COR-L47 (cell line): ENCODE measurements around the gene CBFA2T2.

Experiments used
- DNase-seq: peaks from one replicate; lab custom pipeline; 2025; lab: John Stamatoyannopoulos, UW

Gene CBFA2T2

GRCh38 chr20:33651562-33652048, 161.7 kb downstream of the CBFA2T2 start:
- DNase-seq = no peak

DNA sequence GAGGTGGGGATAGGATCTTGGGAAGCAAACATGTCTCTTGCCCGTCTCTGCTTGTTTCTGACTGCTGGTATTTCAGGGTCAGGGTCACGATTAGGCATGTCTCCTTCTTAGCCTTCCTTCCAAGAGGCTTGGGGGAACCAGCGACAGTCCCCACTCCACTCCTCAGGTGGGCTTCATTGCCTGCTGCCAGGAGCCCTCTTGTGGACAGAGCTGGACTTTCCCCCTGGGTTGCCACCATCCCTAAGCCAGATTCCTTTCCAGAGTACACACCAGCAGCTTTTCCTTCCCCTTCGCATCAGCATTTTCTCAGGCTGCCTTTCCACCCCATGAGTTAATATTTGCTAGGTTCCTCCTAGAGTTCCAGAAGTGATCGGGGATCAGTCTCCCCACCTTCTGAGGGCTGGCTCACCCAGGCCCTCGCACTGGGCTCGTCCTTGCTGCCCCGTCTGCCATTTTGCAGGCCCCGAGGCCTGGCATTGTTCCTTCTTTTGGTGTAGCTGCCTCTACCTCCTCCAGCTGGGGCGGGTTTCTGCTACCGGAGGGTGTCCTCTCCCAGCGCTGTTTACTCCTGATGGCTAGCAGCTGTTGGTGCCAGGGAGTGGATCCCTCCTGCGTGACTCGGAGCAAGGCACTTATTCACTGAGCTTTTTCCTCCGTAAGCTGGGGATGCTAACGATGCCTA, 163.5 kb downstream of the CBFA2T2 start:
- peak; percentile 62 for DNase-seq

GRCh38 chr20:33653900-33654596, 164.2 kb downstream of the CBFA2T2 start:
- peak; percentile 91 for DNase-seq

DNA sequence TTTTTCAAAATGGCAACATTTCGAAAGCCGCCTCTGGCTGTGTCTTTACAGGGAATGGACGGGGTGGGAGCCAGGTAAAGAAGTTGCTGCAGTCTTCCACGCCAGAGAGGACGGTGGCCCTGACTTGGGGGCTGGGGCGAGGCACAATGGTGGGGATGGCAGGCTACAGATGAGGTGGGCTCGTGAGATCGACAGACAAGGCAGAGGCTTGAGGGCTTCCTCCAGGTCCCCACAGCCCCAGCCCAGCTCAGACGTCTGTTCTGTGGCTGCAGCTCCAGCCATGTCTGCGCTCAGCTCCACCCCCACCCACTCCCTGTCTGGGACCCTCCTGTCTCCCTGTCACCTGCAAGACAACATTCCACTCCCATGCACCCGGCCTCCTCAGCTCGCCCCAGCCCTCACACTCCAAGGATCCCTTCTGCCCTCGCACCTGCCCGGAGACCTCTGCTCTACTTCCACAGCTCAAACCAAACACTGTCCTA, 164.8 kb downstream of the CBFA2T2 start:
- DNase-seq = no peak

DNA sequence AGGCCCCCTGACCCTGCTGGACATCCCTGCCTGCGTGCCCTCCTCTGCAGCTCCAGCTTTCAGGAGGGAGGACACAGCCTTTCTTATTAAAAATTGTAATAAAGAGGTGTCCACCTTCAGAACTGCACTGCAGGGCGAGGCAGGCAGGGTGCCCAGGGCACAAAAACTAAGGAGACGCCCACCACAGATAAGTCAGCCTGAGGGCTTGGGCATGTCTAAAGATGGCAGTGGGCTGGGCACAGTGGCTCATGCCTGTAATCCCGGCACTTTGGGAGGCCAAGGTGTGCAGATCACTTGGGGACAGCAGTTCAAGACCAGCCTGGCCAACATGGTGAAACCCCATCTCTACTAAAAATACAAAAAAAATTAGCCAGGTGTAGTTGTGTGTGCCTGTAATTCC, 165.3 kb downstream of the CBFA2T2 start:
- no peak for DNase-seq

GRCh38 chr20:33656010-33656782, 166.3 kb downstream of the CBFA2T2 start:
- DNase-seq = no peak

- no peak for DNase-seq
These were observed 167.1 kb downstream of the CBFA2T2 start for GRCh38 chr20:33656783-33657703.

DNA sequence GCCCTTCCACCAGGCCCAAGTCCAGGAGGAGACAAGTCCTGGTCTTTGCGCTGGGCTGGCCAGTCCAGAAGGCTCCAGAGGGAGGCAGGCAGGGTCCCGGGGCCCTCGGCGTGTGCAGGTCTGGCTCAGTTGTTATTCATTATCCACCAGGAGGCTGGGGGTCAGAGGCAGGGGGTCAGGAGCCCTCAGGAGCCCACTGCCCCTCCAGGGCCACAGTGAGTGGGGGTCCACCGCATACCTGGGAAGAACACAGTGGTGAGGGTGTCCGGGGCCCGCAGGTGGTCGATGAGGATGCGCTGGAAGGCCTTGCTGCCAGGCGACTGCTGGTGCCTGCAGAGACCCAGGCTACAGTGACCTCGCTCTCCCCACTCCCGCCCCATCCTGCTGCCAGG, 167.8 kb downstream of the CBFA2T2 start:
- no peak for DNase-seq

GRCh38 chr20:33658510-33658909, 168.6 kb downstream of the CBFA2T2 start:
- no peak for DNase-seq

DNA sequence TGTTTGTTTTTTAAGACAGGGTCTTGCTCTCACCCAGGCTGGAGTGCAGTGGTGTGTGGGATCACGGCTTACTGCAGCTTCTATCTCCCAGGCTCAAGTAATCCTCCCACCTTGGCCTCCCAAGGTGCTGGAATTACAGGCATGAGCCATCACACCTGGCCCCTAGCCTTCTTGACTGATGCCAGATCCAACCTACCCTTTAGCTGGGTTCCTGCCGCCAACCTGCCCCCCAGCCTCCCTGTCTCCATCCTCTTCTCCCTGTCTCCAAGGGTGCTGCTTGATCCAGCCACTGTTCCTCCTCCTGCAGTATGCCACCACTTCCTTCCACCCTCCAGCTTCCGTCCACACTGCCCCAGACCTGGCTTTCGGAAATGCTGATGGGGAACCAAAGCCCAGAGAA, 169.0 kb downstream of the CBFA2T2 start:
- DNase-seq = no peak

- no peak for DNase-seq
These were observed 169.6 kb downstream of the CBFA2T2 start for GRCh38 chr20:33659341-33660034.

DNA sequence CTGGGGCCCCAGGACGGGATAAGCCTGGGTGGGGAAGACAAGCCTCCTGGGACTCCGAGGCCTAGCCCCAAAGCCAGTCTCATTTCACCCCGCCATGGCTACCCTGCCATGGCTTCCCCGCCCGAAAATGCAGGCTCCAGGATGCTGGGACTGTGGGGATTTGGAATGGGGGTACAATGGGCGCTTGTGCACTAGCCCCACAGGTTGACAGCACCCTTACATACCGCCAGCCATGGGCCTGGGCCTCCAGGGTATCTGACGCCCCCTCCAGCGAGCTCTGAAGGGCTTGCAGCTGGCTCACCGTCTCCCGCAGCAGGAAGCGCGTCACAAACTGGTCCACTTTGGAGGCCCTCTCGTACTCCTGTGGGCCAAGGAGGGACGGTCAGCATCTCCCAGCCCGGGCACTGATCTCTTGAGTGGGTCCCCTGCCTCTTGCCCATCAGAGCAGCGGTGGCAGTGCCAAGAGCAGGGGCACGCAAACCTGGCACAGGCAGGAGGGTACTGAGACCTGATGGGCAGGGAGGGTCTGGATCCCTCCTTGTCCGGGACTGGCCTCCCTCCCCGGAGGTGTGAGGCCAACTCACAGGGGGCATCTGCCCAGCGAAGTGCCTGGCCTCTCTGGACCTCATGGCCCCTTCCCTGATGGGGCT, 170.3 kb downstream of the CBFA2T2 start:
- DNase-seq = no peak

DNA sequence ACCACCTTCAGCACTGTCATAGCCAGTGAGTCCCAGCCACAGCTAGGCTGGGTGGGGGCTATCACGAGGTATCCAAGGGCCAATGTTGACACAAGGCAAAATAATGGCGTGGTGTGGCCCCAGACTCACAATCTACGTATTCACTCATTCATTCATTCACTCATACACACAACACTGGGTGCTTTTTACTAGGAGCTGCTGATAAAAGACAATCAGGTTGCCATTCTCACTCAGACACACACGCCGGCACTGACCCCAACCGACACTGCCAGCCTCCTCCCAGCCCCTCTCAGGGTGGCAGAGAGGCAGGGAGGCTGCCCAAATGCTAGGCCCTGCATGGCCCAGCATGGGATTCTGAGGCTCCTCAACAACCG, 170.8 kb downstream of the CBFA2T2 start:
- DNase-seq = no peak

DNA sequence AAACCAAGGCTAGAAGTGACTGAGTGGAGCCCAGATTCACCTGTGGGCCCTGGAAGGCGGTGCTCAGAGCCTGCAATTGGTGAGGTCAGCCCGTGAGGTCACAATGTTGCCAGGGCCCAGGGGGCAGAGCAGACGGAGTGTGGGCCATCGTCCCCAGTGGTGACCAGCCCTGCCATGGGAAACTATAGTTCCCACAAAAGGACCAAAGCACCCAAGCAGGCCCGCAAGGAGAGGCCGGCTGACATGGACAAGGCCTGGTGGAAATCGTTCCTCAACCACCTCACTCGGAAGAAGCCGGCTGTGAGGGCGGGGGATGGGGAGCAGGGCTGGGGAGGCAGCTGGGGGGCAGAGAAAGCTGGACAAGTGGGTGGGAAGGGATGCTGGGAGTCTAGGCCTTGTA, 172.3 kb downstream of the CBFA2T2 start, which contains the start of gene C20orf144:
C20orf144 (plus strand) TSS at position 156 of the 400 bp plus-strand sequence; CDS start at position 175, 19 bp downstream.
- DNase-seq = no peak

GRCh38 chr20:33663161-33664084, 173.5 kb downstream of the CBFA2T2 start:
- peak; percentile 74 for DNase-seq

DNA sequence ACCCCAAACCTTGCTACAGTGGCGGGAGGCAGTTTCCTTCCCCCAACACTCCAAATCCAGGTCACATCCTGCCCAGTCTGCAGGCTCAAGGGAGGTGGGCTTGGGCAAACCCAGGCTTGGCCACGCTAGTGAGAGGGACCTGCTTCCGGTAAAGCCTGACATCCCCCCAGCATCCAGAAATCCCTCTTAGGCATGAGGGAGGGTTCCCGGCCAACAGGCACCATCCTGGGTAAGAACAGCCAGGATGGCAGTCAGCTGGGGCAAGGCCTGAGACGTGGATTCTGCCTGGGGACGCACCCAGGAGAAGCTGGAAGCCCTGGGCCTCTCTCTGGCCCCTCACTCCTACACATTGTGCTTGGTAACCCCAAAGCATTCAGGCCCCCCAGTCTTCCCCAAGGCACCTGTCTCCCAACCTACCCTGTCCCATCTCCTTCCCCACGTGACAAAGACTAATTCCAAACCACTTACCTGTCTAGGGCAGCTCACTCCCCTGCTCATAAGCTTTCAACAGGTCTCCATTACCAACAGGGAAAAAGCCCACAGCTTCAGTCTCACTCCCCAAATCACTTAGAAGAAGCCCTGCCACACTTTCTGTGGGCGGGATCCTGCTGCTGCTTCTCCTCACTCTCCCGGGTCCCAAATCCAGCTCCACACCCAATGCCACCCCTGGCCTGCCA, 174.3 kb downstream of the CBFA2T2 start:
- DNase-seq = no peak

DNA sequence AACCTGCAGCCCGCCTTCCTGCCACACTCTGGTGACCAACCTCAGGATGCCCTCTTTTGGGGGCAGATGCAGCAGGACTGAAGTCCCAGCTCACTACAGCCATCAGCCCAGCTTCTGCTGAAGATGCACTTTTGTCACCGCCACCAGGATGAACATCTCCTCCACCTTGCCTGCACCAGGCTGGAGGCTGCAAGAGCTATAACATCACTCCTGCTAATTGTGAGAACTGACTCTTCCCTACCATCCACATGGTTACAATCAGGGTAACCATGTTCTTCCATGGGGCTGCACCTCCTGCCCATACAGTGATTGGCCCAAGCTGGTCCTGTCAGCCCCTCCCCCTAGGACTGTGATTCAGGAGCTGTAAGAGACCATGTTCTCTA, 174.9 kb downstream of the CBFA2T2 start:
- no peak for DNase-seq
